Ovary (tissue), 9 donors: ENCODE data around the gene AGL. TPM values are rescaled to one million over a fixed set of nuclear protein-coding genes. Genes with fewer than 3 reads are reported as not detected.

Source experiments
- DNase-seq, 5 donors: peaks; one replicate each; pipeline ENCODE4 v3.0.0-alpha.2; 2019 to 2020
- H3K27ac ChIP-seq, 2 donors: fragments of 200-600 bp; one replicate each; pipeline versions ENCODE4 v1.5.1 to v1.8.0; 2019 to 2022
- H3K27me3 ChIP-seq: fragments of 200-600 bp; one replicate; pipeline ENCODE4 v1.8.0; 2022
- H3K36me3 ChIP-seq: fragments of 200-600 bp; sonication (generic); one replicate; pipeline ENCODE4 v1.5.1; 2019
- H3K4me1 ChIP-seq: one replicate; pipeline ENCODE4 v1.8.1; 2013; ENCODE audit warnings: mild to moderate bottlenecking, moderate library complexity; ENCODE audit not compliant: insufficient read depth
- H3K4me3 ChIP-seq: fragments of 200-600 bp; sonication (generic); one replicate; pipeline ENCODE4 v1.5.1; 2017
- H3K9me3 ChIP-seq, 2 donors: fragments of 200-600 bp in 1 of 2; sonication (generic) in 1 of 2; one replicate each; pipeline versions ENCODE4 v1.5.1 to v1.8.1; 2013 to 2019; ENCODE audit warnings: mild to moderate bottlenecking in 1 of 2, moderate library complexity in 1 of 2
- EP300 ChIP-seq: sonication (generic); formaldehyde crosslinking; IDR thresholded peaks from one replicate; pipeline ENCODE4 v1.6.1; 2017; ENCODE audit warnings: antibody characterized with exemption
- POLR2A ChIP-seq: fragments of 450-650 bp; IDR thresholded peaks from one replicate; pipeline ENCODE4 v1.6.1; 2017; ENCODE audit warnings: antibody characterized with exemption, mild to moderate bottlenecking, moderate library complexity
- WGBS, 3 donors: extraction: QIAGEN DNeasy Blood & Tissue Kit in 1 of 3; methylation state at CpG; one replicate each; pipeline versions ENCODE4 v1.1.5 to v1.1.7; 2013 to 2017; 5-methylcytosine and 5-hydroxymethylcytosine counted together
- intact Hi-C, 4 donors: fragments of 100-400 bp; cut with DNase I; formaldehyde crosslinking; loops; one replicate each; pipeline versions ENCODE4 v1.11.0 to v1.15.1; 2022 to 2023
- polyA plus RNA-seq, 2 donors: library from polyadenylated mRNA; stranded (reverse); fragments of 200-250 nt in 1 of 2; fragments of 350-450 nt in 1 of 2; fragmentation: Illumina TruSeq in 1 of 2; extraction: RNeasy Lipid Tissue Mini Kit (QIAGEN cat#74804) in 1 of 2; gene quantifications; one replicate each; pipeline ENCODE4 v1.2.3, GENCODE V29; 2013 to 2014
- total RNA-seq, 7 donors: library from RNA; depleted of rRNA in 2 of 7; stranded (reverse); fragments of >200 nt in 2 of 7; fragmentation: NEBNext Ultra II Directional in 3 of 7; extraction: Animal tissue kit (Norgen Biotek cat#: 25700) in 3 of 7; gene quantifications; one replicate each; pipeline versions ENCODE4 v1.1.0 to v1.2.4, GENCODE V29; 2016 to 2023
- TF ChIP-seq, protein P1 (sequence below), 3 donors: fragments of 450-650 bp in 2 of 3; fragments of 200-600 bp in 1 of 3; IDR thresholded peaks; one replicate each; pipeline versions ENCODE4 v1.5.1 to v1.8.0; 2016 to 2022; ENCODE audit warnings: antibody characterized with exemption in 3 of 3, mild to moderate bottlenecking in 1 of 3
- donor health status: DM: no; HTN: no; CAD: no; lungs with moderate emphysema.
- donor health status: DM: no; HTN: no; CAD: no.
- donor health status: Bipolar disorder and iron deficiency.
- donor health status: DM: yes; HTN: yes; CAD: no.
- donor health status: DM: no; HTN: no; CAD: no.
- donor health status: DM: yes; HTN: yes; CAD: no.

The AGL gene
- total and polyA plus RNA-seq, 9 donors = 4.1 to 13.8 (median 10.5) TPM

DNA sequence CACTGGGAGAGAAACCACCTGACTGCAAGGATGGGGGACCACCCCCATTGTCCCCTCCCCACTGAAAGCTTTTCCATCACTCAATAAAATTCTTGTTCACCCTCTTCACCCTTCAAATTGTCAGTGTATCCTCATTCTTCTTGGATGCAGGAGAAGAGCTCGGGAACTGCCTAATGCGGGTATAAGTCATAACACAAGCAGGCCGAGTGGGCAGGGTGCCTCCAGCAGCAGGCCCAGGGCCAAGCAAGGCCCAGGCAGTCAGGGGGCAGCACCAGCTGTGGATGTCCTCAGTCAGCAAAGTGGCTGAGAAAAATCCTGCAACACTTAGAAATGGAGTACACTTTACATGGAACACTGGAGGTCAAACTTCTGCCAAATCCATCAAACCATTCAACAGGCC, 85.9 kb downstream of the AGL start:
- Histone ChIP-seq H3K36me3 (no peaks in the 10 kb centered on the region), H3K4me1 (no peaks in the 10 kb centered on the region), H3K27ac (no peak overlapping the region), H3K9me3 (no peaks in the 10 kb centered on the region), H3K27me3 (no peaks in the 10 kb centered on the region), H3K4me3 (no peak overlapping the region)
- no peak for DNase-seq
- TF ChIP-seq, protein P1, sequence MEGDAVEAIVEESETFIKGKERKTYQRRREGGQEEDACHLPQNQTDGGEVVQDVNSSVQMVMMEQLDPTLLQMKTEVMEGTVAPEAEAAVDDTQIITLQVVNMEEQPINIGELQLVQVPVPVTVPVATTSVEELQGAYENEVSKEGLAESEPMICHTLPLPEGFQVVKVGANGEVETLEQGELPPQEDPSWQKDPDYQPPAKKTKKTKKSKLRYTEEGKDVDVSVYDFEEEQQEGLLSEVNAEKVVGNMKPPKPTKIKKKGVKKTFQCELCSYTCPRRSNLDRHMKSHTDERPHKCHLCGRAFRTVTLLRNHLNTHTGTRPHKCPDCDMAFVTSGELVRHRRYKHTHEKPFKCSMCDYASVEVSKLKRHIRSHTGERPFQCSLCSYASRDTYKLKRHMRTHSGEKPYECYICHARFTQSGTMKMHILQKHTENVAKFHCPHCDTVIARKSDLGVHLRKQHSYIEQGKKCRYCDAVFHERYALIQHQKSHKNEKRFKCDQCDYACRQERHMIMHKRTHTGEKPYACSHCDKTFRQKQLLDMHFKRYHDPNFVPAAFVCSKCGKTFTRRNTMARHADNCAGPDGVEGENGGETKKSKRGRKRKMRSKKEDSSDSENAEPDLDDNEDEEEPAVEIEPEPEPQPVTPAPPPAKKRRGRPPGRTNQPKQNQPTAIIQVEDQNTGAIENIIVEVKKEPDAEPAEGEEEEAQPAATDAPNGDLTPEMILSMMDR (IDR thresholded peaks at IDR 0.05) = no peak
- TF ChIP-seq POLR2A (no peak), EP300 (no peak)
- WGBS, 3 donors = 90 to 96% (median 96%) methylated on average over 3 of the region's 3 CpGs
- intact Hi-C loops = no loop called here

DNA sequence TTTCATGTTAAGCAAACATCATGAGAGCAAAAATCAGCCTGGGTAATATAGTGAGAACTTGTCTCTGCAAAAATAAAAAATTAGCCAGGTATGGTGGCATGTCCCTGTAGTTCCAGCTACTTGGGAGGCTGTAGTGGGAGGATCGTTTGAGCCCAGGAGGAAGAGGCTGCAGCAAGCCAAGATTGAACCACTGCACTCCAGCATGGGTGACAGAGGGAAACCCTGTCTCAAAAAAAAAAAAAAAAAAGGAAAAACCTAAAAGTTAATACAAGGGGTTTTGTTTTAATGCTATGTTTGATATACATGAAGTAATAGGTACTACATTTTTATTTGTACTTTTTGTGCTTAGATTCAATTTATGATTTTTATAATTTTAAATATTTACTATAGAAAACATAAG, 92.6 kb downstream of the AGL start:
- no peaks in the 10 kb centered on the region for H3K27me3 ChIP-seq
- no peaks in the 10 kb centered on the region for H3K36me3 ChIP-seq
- intact Hi-C loops = no loop called here
- no peak for DNase-seq
- H3K4me3 ChIP-seq = no peak overlapping the region
- H3K4me1 ChIP-seq = no peaks in the 10 kb centered on the region
- TF ChIP-seq, protein P1 (IDR thresholded peaks at IDR 0.05) = no peak
- TF ChIP-seq POLR2A = no peak
- TF ChIP-seq EP300 = no peak
- H3K27ac ChIP-seq = no peak overlapping the region
- WGBS, 3 donors = 70 to 83% (median 79%) methylated on average over 1 of the region's 1 CpG
- H3K9me3 ChIP-seq = no peaks in the 10 kb centered on the region

DNA sequence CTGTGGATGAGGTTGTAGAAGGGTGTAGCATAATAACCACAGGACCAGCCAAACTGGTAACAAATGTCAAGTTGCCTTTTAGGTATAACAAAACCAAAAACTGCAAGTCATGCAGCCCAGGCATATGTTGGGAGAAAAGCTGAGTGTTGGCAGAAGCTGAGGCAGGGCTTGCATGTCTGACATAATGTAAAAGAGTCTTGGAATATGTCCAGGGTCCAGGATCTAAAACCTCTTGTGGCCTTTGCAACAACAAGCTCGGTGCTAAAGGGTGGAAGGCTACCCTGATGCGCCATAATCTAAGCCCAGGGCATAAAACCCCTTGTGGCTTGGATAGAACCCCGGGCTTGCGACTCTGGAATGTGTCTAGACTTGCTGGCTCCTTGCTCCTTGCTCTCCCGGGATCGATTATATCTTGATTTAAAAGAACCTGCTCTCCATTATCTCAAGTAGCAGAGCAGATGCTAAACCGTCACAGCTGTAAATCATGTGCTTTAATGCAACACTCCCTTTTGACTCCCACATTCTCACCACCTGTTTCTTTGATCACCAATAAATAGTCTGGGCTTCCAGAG, 93.1 kb downstream of the AGL start:
- Histone ChIP-seq H3K27ac (no peak overlapping the region), H3K36me3 (no peaks in the 10 kb centered on the region), H3K4me3 (no peak overlapping the region), H3K27me3 (no peaks in the 10 kb centered on the region), H3K4me1 (no peaks in the 10 kb centered on the region), H3K9me3 (no peaks in the 10 kb centered on the region)
- TF ChIP-seq, protein P1 (IDR thresholded peaks at IDR 0.05) = no peak
- TF ChIP-seq EP300 (no peak), POLR2A (no peak)
- WGBS, 3 donors = 9 to 21% (median 18%) methylated on average over 7 of the region's 7 CpGs
- no peak for DNase-seq
- intact Hi-C loops = no loop called here

DNA sequence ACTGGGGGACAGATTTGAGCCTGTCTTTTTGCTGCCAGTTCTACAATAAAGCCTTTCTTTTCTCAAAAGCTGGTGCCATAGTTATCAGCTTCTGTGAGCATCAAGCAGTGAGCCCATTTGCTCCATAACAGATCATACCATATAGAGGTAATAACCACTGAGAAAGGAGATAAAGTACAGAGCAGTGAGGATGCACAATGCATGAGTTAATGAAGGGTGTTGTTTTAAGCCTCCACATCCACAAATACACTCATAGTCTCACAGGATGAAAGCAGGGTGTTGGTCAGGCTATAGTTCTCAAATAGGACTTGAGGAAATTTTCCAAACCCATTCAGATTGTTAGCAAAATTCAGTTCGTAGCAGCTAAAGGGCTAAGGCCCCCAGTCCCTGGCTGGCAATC, 94.0 kb downstream of the AGL start:
- 70 to 83% (median 79%) methylated on average over 1 of the region's 1 CpG for WGBS, 3 donors
- TF ChIP-seq EP300 = no peak
- TF ChIP-seq, protein P1 (IDR thresholded peaks at IDR 0.05) = no peak
- no peak for TF ChIP-seq POLR2A

More for the DNA sequence above, 94.0 kb downstream of the AGL start:
- Histone ChIP-seq H3K4me1 (no peaks in the 10 kb centered on the region), H3K27ac (no peak overlapping the region), H3K36me3 (no peaks in the 10 kb centered on the region), H3K27me3 (no peaks in the 10 kb centered on the region), H3K4me3 (no peak overlapping the region), H3K9me3 (no peaks in the 10 kb centered on the region)
- no peak for DNase-seq
- intact Hi-C loops = no loop called here
